Smooth muscle cell of trachea (primary cell): ENCODE measurements around the gene C6orf132. TPM values are rescaled to one million over a fixed set of nuclear protein-coding genes. Genes with fewer than 3 reads are reported as not detected.

Experiments used
- total RNA-seq: library from RNA; depleted of rRNA; stranded (reverse); fragments of >200 nt; gene quantifications from 2 replicates; pipeline ENCODE4 v1.2.1, GENCODE V29; 2014

The C6orf132 gene, protein sequence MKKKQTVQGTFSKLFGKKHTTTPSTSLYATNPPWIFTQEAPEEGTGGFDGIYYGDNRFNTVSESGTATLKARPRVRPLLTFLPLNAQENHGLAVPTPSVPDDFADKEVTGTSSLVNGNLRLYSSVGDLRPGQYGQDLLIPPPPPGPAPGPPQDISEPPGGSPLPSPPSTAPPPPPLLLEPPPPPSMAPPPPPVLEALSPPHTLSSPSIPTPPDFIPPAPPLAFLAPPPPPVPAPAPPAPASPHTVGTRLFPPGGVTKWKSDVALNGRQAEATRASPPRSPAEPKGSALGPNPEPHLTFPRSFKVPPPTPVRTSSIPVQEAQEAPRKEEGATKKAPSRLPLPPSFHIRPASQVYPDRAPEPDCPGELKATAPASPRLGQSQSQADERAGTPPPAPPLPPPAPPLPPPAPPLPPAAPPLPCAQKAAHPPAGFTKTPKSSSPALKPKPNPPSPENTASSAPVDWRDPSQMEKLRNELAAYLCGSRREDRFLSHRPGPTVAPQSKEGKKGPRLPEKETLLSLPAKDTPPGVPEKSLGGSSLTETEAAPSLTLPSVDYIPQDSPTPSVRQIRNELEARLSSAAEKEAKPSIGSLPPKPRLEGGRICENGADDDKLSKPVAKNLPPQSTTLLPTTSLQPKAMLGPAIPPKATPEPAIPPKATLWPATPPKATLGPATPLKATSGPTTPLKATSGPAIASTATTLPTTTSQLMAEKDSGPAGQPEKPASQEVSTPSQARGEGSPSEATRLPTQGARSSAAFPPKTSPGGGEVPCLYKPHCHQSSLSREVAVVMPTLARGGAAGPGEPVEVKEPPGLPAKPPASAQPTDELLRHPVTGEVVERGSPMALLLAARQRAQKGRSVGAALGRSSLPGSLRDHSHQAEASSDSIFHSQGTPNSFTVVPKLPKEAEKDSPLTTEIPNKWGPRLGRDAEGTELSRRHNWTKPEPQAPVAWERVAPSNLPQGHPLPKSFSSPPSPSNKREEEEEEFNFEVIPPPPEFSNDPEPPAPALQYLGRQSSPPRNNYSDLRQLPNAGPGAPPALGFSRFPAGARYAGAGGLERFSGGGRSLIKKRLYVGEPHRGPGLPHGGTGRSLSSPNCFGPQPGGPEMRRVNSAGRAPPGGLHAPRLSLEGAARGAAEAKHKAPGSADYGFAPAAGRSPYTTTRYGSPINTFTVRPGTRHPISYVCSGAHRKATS
- total RNA-seq = 0.29 and 0.99 TPM in 2 replicates

DNA sequence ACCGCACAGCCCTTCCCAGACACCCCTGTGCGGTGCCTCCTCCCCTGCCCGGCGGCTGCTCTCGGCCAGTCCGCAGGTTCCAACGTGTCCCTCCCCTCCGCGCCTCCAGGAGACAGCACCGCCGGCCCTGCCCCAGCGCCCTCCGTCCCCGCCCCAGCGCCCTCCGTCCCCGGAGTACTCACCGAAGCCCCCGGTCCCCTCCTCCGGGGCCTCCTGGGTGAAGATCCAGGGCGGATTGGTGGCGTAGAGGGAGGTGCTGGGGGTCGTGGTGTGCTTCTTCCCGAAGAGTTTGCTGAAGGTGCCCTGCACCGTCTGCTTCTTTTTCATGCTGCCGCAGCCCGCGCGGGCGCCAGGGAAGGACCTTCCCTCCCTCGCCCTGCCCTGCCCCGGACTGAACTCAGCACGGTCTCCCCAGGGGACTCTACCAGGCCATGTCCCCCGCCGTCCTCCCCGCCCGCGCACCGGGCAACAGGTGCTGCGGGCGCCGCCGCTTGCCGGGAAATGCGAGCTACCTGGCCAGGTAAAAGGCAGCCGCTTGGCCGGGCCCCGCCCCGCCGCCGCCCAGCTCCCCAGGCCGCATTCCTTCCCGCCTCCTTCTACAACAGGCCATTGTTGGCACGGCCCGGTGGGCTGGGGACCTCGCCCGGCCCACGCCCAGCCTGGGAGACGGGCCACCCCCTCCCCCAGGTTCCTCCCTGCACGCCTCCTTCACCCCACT is at the start of gene C6orf132:
Gene C6orf132, minus strand, starts transcription at position 503 of the 718 bp plus-strand sequence. Its CDS starts 176 bp downstream, at position 327.

DNA sequence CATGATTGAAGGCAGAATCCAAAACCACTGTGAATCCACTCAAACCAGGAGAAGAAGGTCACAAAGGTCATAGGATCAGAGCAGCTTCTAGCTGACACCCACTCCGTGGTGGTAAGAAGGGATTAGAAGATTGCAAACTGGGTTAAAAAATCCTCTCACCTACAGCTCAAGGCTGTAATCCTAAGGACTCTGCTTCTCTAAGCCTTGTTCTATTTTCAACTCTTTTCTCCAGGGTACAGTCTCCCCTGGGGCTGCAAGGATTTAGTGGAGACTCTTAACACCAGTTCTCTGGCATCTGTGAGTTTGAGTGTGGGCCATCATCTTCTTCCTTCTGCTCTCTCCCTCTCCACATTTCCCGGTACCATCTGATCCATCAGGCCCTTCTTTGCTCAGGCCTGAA is 30.7 kb upstream of the C6orf132 start, which contains the start of gene GUCA1A:
Gene GUCA1A, plus strand, starts transcription at position 264 of the 400 bp plus-strand sequence. CDS start 250 bp downstream, outside the sequence.

Other genes starting within 250 kb of the C6orf132 start
- gene USP49, start 247.2 kb downstream of the C6orf132 start, total RNA-seq = 2.2 and 5.5 TPM in 2 replicates
- 31.4 and 33.1 TPM in 2 replicates for gene MED20, start 221.5 kb downstream of the C6orf132 start, total RNA-seq
- 9.5 and 11.1 TPM in 2 replicates for gene BYSL, start 221.1 kb downstream of the C6orf132 start, total RNA-seq
- gene CCND3, start 200.8 kb downstream of the C6orf132 start, total RNA-seq = 13.8 and 18.2 TPM in 2 replicates
- 14.4 and 14.7 TPM in 2 replicates for gene TAF8, start 92.1 kb downstream of the C6orf132 start, total RNA-seq
- gene GUCA1A, start 30.7 kb upstream of the C6orf132 start, total RNA-seq = 0.15 and 0.33 TPM in 2 replicates
- 0.17 and 0.73 TPM in 2 replicates for gene GUCA1B, start 52.3 kb upstream of the C6orf132 start, total RNA-seq
- gene MRPS10, start 75.2 kb upstream of the C6orf132 start, total RNA-seq = 41.5 and 65.3 TPM in 2 replicates